Liver (tissue), 9 donors: ENCODE results near the gene AIP. TPM values are rescaled to one million over a fixed set of nuclear protein-coding genes. Genes with fewer than 3 reads are reported as not detected.
A peak's percentile ranks its signal among the peaks of the same experiment; 100 is the strongest.

Experiments
- DNase-seq: peaks from one replicate; pipeline ENCODE4 v3.0.0-alpha.2; 2017; ENCODE audit warnings: low spot score
- H3K27ac ChIP-seq, 2 donors: one replicate each; pipeline ENCODE4 v1.7.0; 2013; ENCODE audit warnings: inconsistent platforms in 2 of 2, low read length in 2 of 2, control low read depth in 1 of 2, low read depth in 1 of 2, mild to moderate bottlenecking in 1 of 2
- H3K27me3 ChIP-seq, 4 donors: one replicate each; pipeline versions ENCODE4 v1.6.1 to v1.7.0; 2013; ENCODE audit warnings: low read length in 3 of 4, inconsistent platforms in 1 of 4, mild to moderate bottlenecking in 1 of 4, moderate library complexity in 1 of 4; ENCODE audit not compliant: control insufficient read depth in 4 of 4, insufficient read depth in 4 of 4
- H3K36me3 ChIP-seq, 4 donors: one replicate each; pipeline versions ENCODE4 v1.6.1 to v1.7.0; 2013; ENCODE audit warnings: low read length in 3 of 4, mild to moderate bottlenecking in 3 of 4, low read depth in 1 of 4, moderate library complexity in 1 of 4; ENCODE audit not compliant: control insufficient read depth in 4 of 4, insufficient read depth in 3 of 4
- H3K4me1 ChIP-seq, 4 donors: one replicate each; pipeline versions ENCODE4 v1.6.1 to v1.7.0; 2013; ENCODE audit warnings: low read length in 3 of 4, mild to moderate bottlenecking in 3 of 4, moderate library complexity in 1 of 4; ENCODE audit not compliant: control insufficient read depth in 4 of 4, insufficient read depth in 4 of 4
- H3K4me3 ChIP-seq, 3 donors: one replicate each; pipeline versions ENCODE4 v1.6.1 to v1.7.0; 2013; ENCODE audit warnings: low read length in 3 of 3, control low read depth in 1 of 3, low read depth in 1 of 3, mild to moderate bottlenecking in 1 of 3
- H3K9ac ChIP-seq, 2 donors: one replicate each; pipeline ENCODE4 v1.7.0; 2013; ENCODE audit warnings: low read length in 2 of 2, mild to moderate bottlenecking in 2 of 2, moderate library complexity in 2 of 2, control low read depth in 1 of 2, low read depth in 1 of 2
- H3K9me3 ChIP-seq, 4 donors: one replicate each; pipeline versions ENCODE4 v1.6.1 to v1.7.0; 2013; ENCODE audit warnings: low read length in 3 of 4; ENCODE audit not compliant: control insufficient read depth in 4 of 4
- EGR1 ChIP-seq, 2 donors: IDR thresholded peaks; 2 replicates each; pipeline ENCODE4 v1.6.1; 2016 to 2018; ENCODE audit warnings: antibody characterized with exemption in 2 of 2, low read depth in 2 of 2
- FOXA1 ChIP-seq: IDR thresholded peaks from 2 replicates; pipeline ENCODE4 v1.6.1; 2016; ENCODE audit warnings: antibody characterized with exemption
- FOXA2 ChIP-seq: IDR thresholded peaks from 2 replicates; pipeline ENCODE4 v1.6.1; 2016; ENCODE audit warnings: antibody characterized with exemption
- GABPA ChIP-seq, 2 donors: IDR thresholded peaks in 1 of 2; conservative IDR thresholded peaks in 1 of 2; 2 replicates each; pipeline ENCODE4 v1.6.1; 2016; ENCODE audit warnings: antibody characterized with exemption in 2 of 2, mild to moderate bottlenecking in 1 of 2, moderate library complexity in 1 of 2
- HNF4A ChIP-seq, 2 donors: conservative IDR thresholded peaks; 2 replicates each; pipeline ENCODE4 v1.6.1; 2016; ENCODE audit warnings: antibody characterized with exemption in 2 of 2, mild to moderate bottlenecking in 2 of 2
- HNF4G ChIP-seq: IDR thresholded peaks from 2 replicates; pipeline ENCODE4 v1.6.1; 2016; ENCODE audit warnings: antibody characterized with exemption
- JUND ChIP-seq, 2 donors: IDR thresholded peaks; 2 replicates each; pipeline ENCODE4 v1.6.1; 2016; ENCODE audit warnings: antibody characterized with exemption in 2 of 2
- RAD21 ChIP-seq, 2 donors: IDR thresholded peaks; 2 replicates each; pipeline ENCODE4 v1.6.1; 2016; ENCODE audit warnings: antibody characterized with exemption in 2 of 2, mild to moderate bottlenecking in 2 of 2
- RXRA ChIP-seq, 2 donors: IDR thresholded peaks; 2 replicates each; pipeline ENCODE4 v1.6.1; 2017 to 2018; ENCODE audit warnings: antibody characterized with exemption in 2 of 2, mild to moderate bottlenecking in 1 of 2
- SP1 ChIP-seq: IDR thresholded peaks from 2 replicates; pipeline ENCODE4 v1.6.1; 2018; ENCODE audit warnings: antibody characterized with exemption, mild to moderate bottlenecking
- TAF1 ChIP-seq: conservative IDR thresholded peaks from 2 replicates; pipeline ENCODE4 v1.6.1; 2016; ENCODE audit warnings: antibody characterized with exemption, mild to moderate bottlenecking
- YY1 ChIP-seq: IDR thresholded peaks from 2 replicates; pipeline ENCODE4 v1.6.1; 2016; ENCODE audit warnings: antibody characterized with exemption, mild to moderate bottlenecking
- WGBS: extraction: QIAGEN DNeasy Blood & Tissue Kit; methylation state at CpG from one replicate; pipeline ENCODE4 v1.1.7; 2013; 5-methylcytosine and 5-hydroxymethylcytosine counted together
- polyA plus RNA-seq, 2 donors: library from polyadenylated mRNA; stranded (reverse) in 1 of 2; unstranded in 1 of 2; fragments of 200-250 nt in 1 of 2; fragments of >200 nt in 1 of 2; fragmentation: Nextera tagmentation in 1 of 2; extraction: Ambion mirVana in 1 of 2; gene quantifications; one replicate each; pipeline versions ENCODE4 v1.2.1 to v1.2.3, GENCODE V29; 2013 to 2015
- total RNA-seq, 2 donors: library from RNA; depleted of rRNA; stranded (reverse); fragments of >200 nt; gene quantifications; one replicate each; pipeline ENCODE4 v1.2.3, GENCODE V29; 2014
- TF ChIP-seq, protein P1 (sequence below): IDR thresholded peaks from 2 replicates; pipeline ENCODE4 v1.6.1; 2016; ENCODE audit warnings: antibody characterized with exemption
- TF ChIP-seq, protein P2 (sequence below): IDR thresholded peaks from 2 replicates; pipeline ENCODE4 v1.6.1; 2016; ENCODE audit warnings: antibody characterized with exemption
- TF ChIP-seq, protein P3 (sequence below): IDR thresholded peaks from 2 replicates; pipeline ENCODE4 v1.6.1; 2016; ENCODE audit warnings: antibody characterized with exemption
- TF ChIP-seq, protein P4 (sequence below): IDR thresholded peaks from 2 replicates; pipeline ENCODE4 v1.6.1; 2016; ENCODE audit warnings: antibody characterized with exemption, mild to moderate bottlenecking
- TF ChIP-seq, protein P5 (sequence below): fragments of 150-350 bp; IDR thresholded peaks from 2 replicates; pipeline ENCODE4 v1.5.1; 2017; ENCODE audit warnings: improper control_type of control experiment, low read depth, low read length; ENCODE audit not compliant: missing input control
- donor health status: healthy.
- donor health status: healthy.
- donor health status: healthy.
- donor health status: healthy.
- donor health status: healthy.

The AIP gene
- 10 to 100 TPM; 17.6 to 21.5 TPM for total RNA-seq
- polyA plus RNA-seq = 10 to 100 TPM; 24.7 to 28.2 TPM

DNA sequence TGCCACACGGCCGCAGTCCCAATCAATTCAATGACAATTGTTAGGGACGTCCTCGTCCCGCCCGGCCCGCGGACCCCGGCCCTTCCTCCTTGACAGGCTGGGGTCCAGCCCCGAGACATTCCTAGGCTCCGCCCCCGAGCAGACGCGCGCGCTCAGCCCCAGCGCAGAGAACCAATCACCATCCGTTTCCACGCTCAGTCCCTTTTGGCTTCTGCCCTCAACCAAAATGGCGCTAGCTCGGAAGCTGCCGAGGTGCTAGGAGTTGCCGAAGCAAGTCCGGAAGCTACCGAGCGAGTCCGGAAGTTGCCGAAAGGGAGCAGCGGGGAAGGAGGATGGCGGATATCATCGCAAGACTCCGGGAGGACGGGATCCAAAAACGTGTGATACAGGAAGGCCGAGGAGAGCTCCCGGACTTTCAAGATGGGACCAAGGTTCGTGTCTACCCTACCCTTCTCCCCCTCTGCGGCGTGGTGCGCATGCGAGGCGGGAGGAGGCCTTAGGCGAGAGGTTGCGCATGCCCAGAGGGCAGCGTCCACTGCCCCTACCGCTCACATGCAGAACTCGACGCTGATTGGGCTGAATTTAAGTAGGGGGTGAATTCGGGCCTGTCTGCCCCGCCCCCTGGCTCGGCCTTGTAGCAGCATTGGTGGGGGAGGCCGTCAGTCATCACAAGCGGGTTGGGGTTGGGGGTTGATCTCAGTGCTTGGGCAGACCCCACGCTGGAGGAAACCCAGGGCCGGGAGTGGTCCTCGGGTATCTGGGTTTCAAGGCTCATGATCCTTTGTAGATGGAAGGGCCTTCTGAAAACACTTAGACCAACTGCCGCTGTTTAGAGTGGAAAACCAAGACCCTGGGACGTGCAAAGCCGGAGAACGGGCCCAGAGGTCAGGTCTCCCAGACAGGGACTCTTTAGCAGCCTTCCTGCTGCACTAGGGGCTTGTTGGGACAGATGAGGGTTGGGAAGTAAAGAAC, at the start of gene AIP:
Gene AIP (plus strand): TSS at position 200 of the 972 bp plus-strand sequence. CDS start 133 bp downstream, at position 333.
- Histone ChIP-seq H3K27ac (peak within 1 kb of the TSS; percentile 62 to 74), H3K4me1 (peaks cover 10 to 25% (median 15%) of the 10 kb centered on the region in 4 donors), H3K9me3 (no peaks in the 10 kb centered on the region), H3K4me3 (peak within 1 kb of the TSS; percentile 53 to 65 (median 61)), H3K36me3 (peaks cover 2 to 5% (median 3%) of the 10 kb centered on the region in 4 donors), H3K9ac (peak within 1 kb of the TSS; percentile 68 to 79), H3K27me3 (no peaks in the 10 kb centered on the region)
- peak; percentile 98 for DNase-seq
- WGBS = 11% methylated on average over 60 of the region's 60 CpGs
- TF ChIP-seq FOXA2 (no peak), FOXA1 (no peak), HNF4G (peak; percentile 72), RAD21 (IDR thresholded peaks at IDR 0.05) (peak in 1 of 2 donors; percentile 47), RXRA (IDR thresholded peaks at IDR 0.05) (peak; percentile 10 to 13), GABPA (IDR thresholded peaks at IDR 0.05 in 1 of 2, conservative IDR thresholded peaks at IDR 0.05 in 1 of 2) (peak in 1 of 2 donors; percentile 86), YY1 (peak; percentile 100), TAF1 (no peak), JUND (IDR thresholded peaks at IDR 0.05) (no peak), EGR1 (IDR thresholded peaks at IDR 0.05; ENCODE audit: low read depth in 2 of 2) (no peak), SP1 (peak; percentile 67), HNF4A (conservative IDR thresholded peaks at IDR 0.05) (peak in 1 of 2 donors; percentile 34)
- TF ChIP-seq, protein P1, sequence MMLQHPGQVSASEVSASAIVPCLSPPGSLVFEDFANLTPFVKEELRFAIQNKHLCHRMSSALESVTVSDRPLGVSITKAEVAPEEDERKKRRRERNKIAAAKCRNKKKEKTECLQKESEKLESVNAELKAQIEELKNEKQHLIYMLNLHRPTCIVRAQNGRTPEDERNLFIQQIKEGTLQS = no peak
- TF ChIP-seq, protein P2, sequence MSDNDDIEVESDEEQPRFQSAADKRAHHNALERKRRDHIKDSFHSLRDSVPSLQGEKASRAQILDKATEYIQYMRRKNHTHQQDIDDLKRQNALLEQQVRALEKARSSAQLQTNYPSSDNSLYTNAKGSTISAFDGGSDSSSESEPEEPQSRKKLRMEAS = peak; percentile 100
- TF ChIP-seq, protein P3, sequence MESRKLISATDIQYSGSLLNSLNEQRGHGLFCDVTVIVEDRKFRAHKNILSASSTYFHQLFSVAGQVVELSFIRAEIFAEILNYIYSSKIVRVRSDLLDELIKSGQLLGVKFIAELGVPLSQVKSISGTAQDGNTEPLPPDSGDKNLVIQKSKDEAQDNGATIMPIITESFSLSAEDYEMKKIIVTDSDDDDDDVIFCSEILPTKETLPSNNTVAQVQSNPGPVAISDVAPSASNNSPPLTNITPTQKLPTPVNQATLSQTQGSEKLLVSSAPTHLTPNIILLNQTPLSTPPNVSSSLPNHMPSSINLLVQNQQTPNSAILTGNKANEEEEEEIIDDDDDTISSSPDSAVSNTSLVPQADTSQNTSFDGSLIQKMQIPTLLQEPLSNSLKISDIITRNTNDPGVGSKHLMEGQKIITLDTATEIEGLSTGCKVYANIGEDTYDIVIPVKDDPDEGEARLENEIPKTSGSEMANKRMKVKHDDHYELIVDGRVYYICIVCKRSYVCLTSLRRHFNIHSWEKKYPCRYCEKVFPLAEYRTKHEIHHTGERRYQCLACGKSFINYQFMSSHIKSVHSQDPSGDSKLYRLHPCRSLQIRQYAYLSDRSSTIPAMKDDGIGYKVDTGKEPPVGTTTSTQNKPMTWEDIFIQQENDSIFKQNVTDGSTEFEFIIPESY = peak; percentile 74
- TF ChIP-seq, protein P4, sequence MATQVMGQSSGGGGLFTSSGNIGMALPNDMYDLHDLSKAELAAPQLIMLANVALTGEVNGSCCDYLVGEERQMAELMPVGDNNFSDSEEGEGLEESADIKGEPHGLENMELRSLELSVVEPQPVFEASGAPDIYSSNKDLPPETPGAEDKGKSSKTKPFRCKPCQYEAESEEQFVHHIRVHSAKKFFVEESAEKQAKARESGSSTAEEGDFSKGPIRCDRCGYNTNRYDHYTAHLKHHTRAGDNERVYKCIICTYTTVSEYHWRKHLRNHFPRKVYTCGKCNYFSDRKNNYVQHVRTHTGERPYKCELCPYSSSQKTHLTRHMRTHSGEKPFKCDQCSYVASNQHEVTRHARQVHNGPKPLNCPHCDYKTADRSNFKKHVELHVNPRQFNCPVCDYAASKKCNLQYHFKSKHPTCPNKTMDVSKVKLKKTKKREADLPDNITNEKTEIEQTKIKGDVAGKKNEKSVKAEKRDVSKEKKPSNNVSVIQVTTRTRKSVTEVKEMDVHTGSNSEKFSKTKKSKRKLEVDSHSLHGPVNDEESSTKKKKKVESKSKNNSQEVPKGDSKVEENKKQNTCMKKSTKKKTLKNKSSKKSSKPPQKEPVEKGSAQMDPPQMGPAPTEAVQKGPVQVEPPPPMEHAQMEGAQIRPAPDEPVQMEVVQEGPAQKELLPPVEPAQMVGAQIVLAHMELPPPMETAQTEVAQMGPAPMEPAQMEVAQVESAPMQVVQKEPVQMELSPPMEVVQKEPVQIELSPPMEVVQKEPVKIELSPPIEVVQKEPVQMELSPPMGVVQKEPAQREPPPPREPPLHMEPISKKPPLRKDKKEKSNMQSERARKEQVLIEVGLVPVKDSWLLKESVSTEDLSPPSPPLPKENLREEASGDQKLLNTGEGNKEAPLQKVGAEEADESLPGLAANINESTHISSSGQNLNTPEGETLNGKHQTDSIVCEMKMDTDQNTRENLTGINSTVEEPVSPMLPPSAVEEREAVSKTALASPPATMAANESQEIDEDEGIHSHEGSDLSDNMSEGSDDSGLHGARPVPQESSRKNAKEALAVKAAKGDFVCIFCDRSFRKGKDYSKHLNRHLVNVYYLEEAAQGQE = peak; percentile 62
- TF ChIP-seq, protein P5, sequence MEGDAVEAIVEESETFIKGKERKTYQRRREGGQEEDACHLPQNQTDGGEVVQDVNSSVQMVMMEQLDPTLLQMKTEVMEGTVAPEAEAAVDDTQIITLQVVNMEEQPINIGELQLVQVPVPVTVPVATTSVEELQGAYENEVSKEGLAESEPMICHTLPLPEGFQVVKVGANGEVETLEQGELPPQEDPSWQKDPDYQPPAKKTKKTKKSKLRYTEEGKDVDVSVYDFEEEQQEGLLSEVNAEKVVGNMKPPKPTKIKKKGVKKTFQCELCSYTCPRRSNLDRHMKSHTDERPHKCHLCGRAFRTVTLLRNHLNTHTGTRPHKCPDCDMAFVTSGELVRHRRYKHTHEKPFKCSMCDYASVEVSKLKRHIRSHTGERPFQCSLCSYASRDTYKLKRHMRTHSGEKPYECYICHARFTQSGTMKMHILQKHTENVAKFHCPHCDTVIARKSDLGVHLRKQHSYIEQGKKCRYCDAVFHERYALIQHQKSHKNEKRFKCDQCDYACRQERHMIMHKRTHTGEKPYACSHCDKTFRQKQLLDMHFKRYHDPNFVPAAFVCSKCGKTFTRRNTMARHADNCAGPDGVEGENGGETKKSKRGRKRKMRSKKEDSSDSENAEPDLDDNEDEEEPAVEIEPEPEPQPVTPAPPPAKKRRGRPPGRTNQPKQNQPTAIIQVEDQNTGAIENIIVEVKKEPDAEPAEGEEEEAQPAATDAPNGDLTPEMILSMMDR = peak; percentile 18
